Stomach (tissue), 4 donors: ENCODE results near the gene CFAP100.

ENCODE experiments used
- EP300 ChIP-seq: sonication (generic); formaldehyde crosslinking; IDR thresholded peaks from one replicate; pipeline ENCODE4 v1.6.1; 2017; ENCODE audit warnings: antibody characterized with exemption
- POLR2A ChIP-seq, 4 donors: fragments of 450-650 bp; IDR thresholded peaks; one replicate each; pipeline ENCODE4 v1.6.1; 2016; ENCODE audit warnings: antibody characterized with exemption in 4 of 4, control low read depth in 2 of 4, mild to moderate bottlenecking in 1 of 4, moderate library complexity in 1 of 4
- POLR2AphosphoS5 ChIP-seq, 3 donors: sonication (generic); formaldehyde crosslinking; IDR thresholded peaks; one replicate each; pipeline ENCODE4 v1.6.1; 2016; ENCODE audit warnings: antibody characterized with exemption in 3 of 3
- TF ChIP-seq, protein P1 (sequence below), 7 experiments: fragments of 450-650 bp in 4 of 7; fragments of 200-600 bp in 3 of 7; sonication (generic) in 3 of 7; IDR thresholded peaks; one replicate each; pipeline ENCODE4 v1.5.1; 2016 to 2019; ENCODE audit warnings: antibody characterized with exemption in 7 of 7, control low read depth in 2 of 7, mild to moderate bottlenecking in 1 of 7

DNA sequence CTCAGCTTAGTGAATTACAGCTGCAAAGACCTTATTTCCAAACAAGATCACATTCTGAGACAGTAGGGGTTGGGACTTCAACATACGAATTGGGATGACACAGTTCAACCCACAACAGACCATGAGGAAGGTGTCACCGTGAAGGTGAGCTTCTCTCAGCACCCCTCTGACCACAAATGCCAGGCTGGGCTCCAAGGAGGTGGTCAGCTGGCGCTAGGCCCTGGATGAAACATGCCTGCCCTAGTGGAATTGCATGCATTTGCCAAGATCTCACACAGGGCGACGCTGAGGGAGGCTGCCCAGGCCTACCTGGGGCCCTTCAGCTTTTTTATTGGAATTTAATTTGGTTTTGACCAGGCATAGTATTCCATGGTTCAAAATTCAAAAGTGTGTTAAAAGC lies 1.8 kb downstream of the CFAP100 start:
- no peak for TF ChIP-seq POLR2A (IDR thresholded peaks at IDR 0.05)
- TF ChIP-seq EP300 = no peak
- no peak for TF ChIP-seq POLR2AphosphoS5 (IDR thresholded peaks at IDR 0.05)
- TF ChIP-seq, protein P1, sequence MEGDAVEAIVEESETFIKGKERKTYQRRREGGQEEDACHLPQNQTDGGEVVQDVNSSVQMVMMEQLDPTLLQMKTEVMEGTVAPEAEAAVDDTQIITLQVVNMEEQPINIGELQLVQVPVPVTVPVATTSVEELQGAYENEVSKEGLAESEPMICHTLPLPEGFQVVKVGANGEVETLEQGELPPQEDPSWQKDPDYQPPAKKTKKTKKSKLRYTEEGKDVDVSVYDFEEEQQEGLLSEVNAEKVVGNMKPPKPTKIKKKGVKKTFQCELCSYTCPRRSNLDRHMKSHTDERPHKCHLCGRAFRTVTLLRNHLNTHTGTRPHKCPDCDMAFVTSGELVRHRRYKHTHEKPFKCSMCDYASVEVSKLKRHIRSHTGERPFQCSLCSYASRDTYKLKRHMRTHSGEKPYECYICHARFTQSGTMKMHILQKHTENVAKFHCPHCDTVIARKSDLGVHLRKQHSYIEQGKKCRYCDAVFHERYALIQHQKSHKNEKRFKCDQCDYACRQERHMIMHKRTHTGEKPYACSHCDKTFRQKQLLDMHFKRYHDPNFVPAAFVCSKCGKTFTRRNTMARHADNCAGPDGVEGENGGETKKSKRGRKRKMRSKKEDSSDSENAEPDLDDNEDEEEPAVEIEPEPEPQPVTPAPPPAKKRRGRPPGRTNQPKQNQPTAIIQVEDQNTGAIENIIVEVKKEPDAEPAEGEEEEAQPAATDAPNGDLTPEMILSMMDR (IDR thresholded peaks at IDR 0.05) = no peak
